Body of pancreas (tissue), 4 donors: ENCODE measurements around the gene MPDZ. TPM values are rescaled to one million over a fixed set of nuclear protein-coding genes. Genes with fewer than 3 reads are reported as not detected.

Experiments used
- ATAC-seq: fragments of 150-250 bp; one replicate; pipeline ENCODE4 v1.9.1; 2016
- DNase-seq, 4 donors: peaks; one replicate each; pipeline ENCODE4 v3.0.0-alpha.2; 2019
- H3K27ac ChIP-seq, 4 donors: fragments of 200-600 bp; sonication (generic); 1 replicate in 3 of 4; 2 replicates in 1 of 4; pipeline versions ENCODE4 v1.5.1 to v1.6.1; 2016 to 2019; ENCODE audit warnings: mild to moderate bottlenecking in 1 of 4, mixed read lengths in 1 of 4, moderate library complexity in 1 of 4
- H3K27me3 ChIP-seq, 2 donors: fragments of 200-600 bp; sonication (generic); one replicate each; pipeline ENCODE4 v1.6.0; 2016; ENCODE audit warnings: mild to moderate bottlenecking in 1 of 2
- H3K36me3 ChIP-seq, 2 donors: fragments of 200-600 bp; sonication (generic); replicated peaks in 1 of 2; 2 replicates each; pipeline ENCODE4 v1.5.1; 2016; ENCODE audit warnings: low read depth in 2 of 2; ENCODE audit not compliant: insufficient read depth in 1 of 2
- H3K4me1 ChIP-seq: fragments of 200-600 bp; sonication (generic); one replicate; pipeline ENCODE4 v1.6.0; 2016
- H3K4me3 ChIP-seq, 2 donors: fragments of 200-600 bp; sonication (generic); 1 replicate in 1 of 2; 2 replicates in 1 of 2; pipeline ENCODE4 v1.5.1; 2016 to 2019
- H3K9me3 ChIP-seq, 3 donors: fragments of 200-600 bp; sonication (generic); 1 replicate in 2 of 3; 2 replicates in 1 of 3; pipeline ENCODE4 v1.5.1; 2016
- POLR2A ChIP-seq, 3 donors: fragments of 450-650 bp; IDR thresholded peaks; one replicate each; pipeline ENCODE4 v1.6.1; 2016; ENCODE audit warnings: antibody characterized with exemption in 3 of 3, mild to moderate bottlenecking in 2 of 3
- WGBS, 2 donors: methylation state at CpG; one replicate each; pipeline ENCODE4 v1.1.5; 2017; 5-methylcytosine and 5-hydroxymethylcytosine counted together
- intact Hi-C: fragments of 100-400 bp; cut with DNase I; formaldehyde crosslinking; loops from one replicate; pipeline ENCODE4 v1.15.1; 2023
- total RNA-seq, 2 donors: library from RNA; depleted of rRNA; stranded (reverse); fragments of >200 nt; gene quantifications; one replicate each; pipeline ENCODE4 v1.1.0, GENCODE V29; 2016
- TF ChIP-seq, protein P1 (sequence below), 7 experiments: fragments of 450-650 bp in 4 of 7; fragments of 200-600 bp in 3 of 7; sonication (generic) in 3 of 7; IDR thresholded peaks; one replicate each; pipeline ENCODE4 v1.5.1; 2016 to 2019; ENCODE audit warnings: antibody characterized with exemption in 7 of 7

The MPDZ gene
- total RNA-seq, 2 donors from 2014 or later, result 12.5 to 17.1 TPM

DNA sequence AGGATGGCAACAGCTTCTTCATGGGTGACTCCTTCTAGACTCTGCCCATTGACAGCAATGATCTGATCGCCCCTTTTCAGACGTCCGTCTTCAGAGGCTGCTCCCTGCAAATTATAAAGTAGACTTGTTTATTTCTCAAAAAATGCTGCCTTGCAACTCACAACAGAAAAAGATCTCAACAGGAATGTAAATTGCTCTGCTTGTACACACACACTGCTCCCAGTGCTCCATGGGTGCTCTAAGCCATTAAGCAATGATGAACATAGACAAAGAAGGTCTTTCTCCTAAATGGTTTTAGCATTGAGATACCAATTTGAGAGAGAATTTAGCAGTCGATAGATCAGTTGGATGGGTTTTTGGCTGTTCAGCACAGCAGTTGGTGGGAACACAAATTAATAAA is 172.5 kb downstream of the MPDZ start:
- DNase-seq (no peak), ATAC-seq (no peak)
- no peaks in the 10 kb centered on the region for H3K36me3 ChIP-seq
- no peak overlapping the region for H3K27ac ChIP-seq
- H3K4me1 ChIP-seq, result no peaks in the 10 kb centered on the region
- no peaks in the 10 kb centered on the region for H3K9me3 ChIP-seq
- TF ChIP-seq POLR2A (IDR thresholded peaks at IDR 0.05), result no peak
- TF ChIP-seq, protein P1, sequence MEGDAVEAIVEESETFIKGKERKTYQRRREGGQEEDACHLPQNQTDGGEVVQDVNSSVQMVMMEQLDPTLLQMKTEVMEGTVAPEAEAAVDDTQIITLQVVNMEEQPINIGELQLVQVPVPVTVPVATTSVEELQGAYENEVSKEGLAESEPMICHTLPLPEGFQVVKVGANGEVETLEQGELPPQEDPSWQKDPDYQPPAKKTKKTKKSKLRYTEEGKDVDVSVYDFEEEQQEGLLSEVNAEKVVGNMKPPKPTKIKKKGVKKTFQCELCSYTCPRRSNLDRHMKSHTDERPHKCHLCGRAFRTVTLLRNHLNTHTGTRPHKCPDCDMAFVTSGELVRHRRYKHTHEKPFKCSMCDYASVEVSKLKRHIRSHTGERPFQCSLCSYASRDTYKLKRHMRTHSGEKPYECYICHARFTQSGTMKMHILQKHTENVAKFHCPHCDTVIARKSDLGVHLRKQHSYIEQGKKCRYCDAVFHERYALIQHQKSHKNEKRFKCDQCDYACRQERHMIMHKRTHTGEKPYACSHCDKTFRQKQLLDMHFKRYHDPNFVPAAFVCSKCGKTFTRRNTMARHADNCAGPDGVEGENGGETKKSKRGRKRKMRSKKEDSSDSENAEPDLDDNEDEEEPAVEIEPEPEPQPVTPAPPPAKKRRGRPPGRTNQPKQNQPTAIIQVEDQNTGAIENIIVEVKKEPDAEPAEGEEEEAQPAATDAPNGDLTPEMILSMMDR (IDR thresholded peaks at IDR 0.05), result no peak
- WGBS, 2 donors, result 96 to 97% methylated on average over 4 of the region's 4 CpGs
- intact Hi-C loops, result no loop called here
- no peaks in the 10 kb centered on the region for H3K27me3 ChIP-seq
- H3K4me3 ChIP-seq, result no peak overlapping the region

DNA sequence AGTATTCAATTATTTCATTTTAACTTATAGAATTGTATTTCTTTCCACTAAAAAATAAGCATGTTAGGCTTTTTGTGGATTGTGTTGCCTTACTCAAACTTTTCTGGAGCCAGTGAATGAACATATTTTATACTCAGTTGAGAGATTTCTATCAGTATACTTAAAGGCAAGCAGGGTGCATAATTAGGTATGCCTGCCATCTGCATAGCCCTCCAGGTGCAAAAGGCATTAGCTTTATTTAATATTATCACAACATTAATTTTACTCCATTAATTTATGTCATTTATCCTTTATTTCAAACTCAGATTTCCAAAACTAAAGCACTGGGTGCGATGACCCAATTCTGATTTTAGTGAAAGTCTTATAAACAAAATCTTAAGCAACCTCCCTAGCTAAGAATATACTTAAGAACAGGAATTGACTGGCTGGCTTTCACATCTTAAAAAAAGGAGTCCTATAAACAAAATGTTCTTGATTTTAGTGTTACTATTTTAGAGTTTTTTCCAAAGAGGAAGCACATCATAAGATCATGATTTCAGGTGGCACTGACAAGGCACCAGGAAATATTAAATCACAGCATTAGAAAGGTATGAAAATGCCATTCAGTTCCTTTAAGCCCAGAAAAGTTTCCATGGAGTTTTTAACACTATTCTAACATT is 178.4 kb downstream of the MPDZ start:
- no peak overlapping the region for H3K27ac ChIP-seq
- no peak for DNase-seq
- no peak for ATAC-seq

DNA sequence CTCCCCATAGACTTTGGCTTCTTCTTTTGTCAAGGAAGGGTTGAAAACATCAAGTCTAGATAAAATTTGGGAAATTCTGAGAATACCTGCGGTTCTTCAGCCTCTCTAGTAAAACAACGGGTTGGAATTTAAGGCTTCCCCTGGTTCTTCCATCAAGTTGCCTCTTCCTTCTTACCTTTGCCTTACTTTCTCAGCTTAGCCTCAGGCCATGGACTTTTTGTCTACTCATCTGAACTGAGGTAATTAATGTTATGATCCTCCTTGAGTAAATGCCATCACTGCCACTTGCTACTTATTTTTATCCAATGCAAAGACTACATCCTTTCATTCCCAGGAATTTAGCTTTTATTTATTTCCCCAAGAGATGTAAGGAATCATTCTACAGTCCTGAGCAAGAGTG is 184.4 kb downstream of the MPDZ start:
- Histone ChIP-seq H3K4me3 (no peak overlapping the region), H3K4me1 (no peaks in the 10 kb centered on the region), H3K9me3 (no peaks in the 10 kb centered on the region), H3K27me3 (no peaks in the 10 kb centered on the region), H3K36me3 (no peaks in the 10 kb centered on the region), H3K27ac (no peak overlapping the region)
- DNase-seq (no peak), ATAC-seq (no peak)
- TF ChIP-seq, protein P1 (IDR thresholded peaks at IDR 0.05), result no peak
- no peak for TF ChIP-seq POLR2A (IDR thresholded peaks at IDR 0.05)
- intact Hi-C loops, result no loop called here
- 87% methylated on average over 2 of the region's 2 CpGs for WGBS, 2 donors

More for the DNA sequence above, 178.4 kb downstream of the MPDZ start:
- no peaks in the 10 kb centered on the region for H3K9me3 ChIP-seq
- TF ChIP-seq POLR2A (IDR thresholded peaks at IDR 0.05), result no peak
- TF ChIP-seq, protein P1 (IDR thresholded peaks at IDR 0.05), result no peak
- intact Hi-C loops, result no loop called here
- WGBS, 2 donors, result 85 to 95% methylated on average over 1 of the region's 1 CpG
- H3K4me1 ChIP-seq, result no peaks in the 10 kb centered on the region
- no peaks in the 10 kb centered on the region for H3K36me3 ChIP-seq
- H3K4me3 ChIP-seq, result no peak overlapping the region
- H3K27me3 ChIP-seq, result no peaks in the 10 kb centered on the region

DNA sequence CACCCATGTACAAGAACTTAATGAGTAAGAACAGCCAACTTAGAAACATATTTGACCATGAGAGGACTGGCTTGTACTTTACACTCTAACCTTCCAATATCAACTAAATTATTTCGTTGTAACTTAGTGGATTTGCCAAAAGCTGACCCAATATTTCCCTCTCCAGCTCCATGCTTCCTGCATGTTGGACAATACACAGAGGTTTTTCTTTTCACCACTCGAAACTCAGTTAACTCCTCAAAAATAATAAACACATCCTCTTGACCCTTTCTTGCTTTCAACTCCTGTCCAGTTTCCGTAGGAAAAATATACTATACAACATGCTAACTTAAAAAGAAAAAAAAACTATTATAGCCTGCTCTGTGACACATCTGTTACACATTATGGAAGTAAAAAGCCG is 188.9 kb downstream of the MPDZ start:
- H3K27ac ChIP-seq, result no peak overlapping the region
- DNase-seq, result no peak
- ATAC-seq, result no peak
- TF ChIP-seq, protein P1 (IDR thresholded peaks at IDR 0.05), result no peak
- no peak for TF ChIP-seq POLR2A (IDR thresholded peaks at IDR 0.05)
- no peaks in the 10 kb centered on the region for H3K9me3 ChIP-seq
- 39 to 44% methylated on average over 4 of the region's 4 CpGs for WGBS, 2 donors
- H3K4me3 ChIP-seq, result no peak overlapping the region
- peaks cover 4% of the 10 kb centered on the region for H3K4me1 ChIP-seq
- intact Hi-C loops, result no loop called here
- no peaks in the 10 kb centered on the region for H3K27me3 ChIP-seq
- no peaks in the 10 kb centered on the region for H3K36me3 ChIP-seq

DNA sequence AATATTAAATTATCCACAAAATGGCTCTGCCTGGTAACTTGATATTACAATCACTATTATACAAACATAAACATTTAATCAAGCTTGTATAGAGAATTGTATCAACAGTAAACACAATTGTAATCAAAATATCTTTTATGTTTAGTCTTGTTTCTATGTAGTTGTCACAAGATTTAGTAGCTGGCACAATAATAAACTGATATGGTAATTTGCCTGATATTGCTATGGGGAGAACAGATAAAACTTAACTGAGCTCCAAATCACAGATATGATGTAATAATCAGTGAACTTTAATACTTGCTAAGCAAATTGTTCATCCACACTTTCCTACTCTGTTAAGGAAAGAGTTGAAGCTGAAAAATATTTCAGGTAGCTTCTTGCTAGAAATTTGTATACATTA is 189.8 kb downstream of the MPDZ start:
- TF ChIP-seq, protein P1 (IDR thresholded peaks at IDR 0.05), result no peak
- TF ChIP-seq POLR2A (IDR thresholded peaks at IDR 0.05), result no peak
- no peak overlapping the region for H3K4me3 ChIP-seq

More for the DNA sequence above, 189.8 kb downstream of the MPDZ start:
- no peak overlapping the region for H3K27ac ChIP-seq
- no peak for DNase-seq
- no peaks in the 10 kb centered on the region for H3K36me3 ChIP-seq
- ATAC-seq, result no peak
- intact Hi-C loops, result loop anchor here (10.0 kb wide), 1 partner anchor 375 kb away; no protein-coding TSS in a partner anchor
- H3K27me3 ChIP-seq, result no peaks in the 10 kb centered on the region
- H3K9me3 ChIP-seq, result no peaks in the 10 kb centered on the region
- H3K4me1 ChIP-seq, result peaks cover 4% of the 10 kb centered on the region
